Activated effector memory CD4-positive, alpha-beta T cell treated with Interleukin-2 at 50 U/mL for 16 hours (primary cell): ENCODE measurements around the gene HDGF.

ENCODE experiments used
- DNase-seq: peaks from one replicate; pipeline ENCODE4 v3.0.0-alpha.2; 2020

HDGF gene

DNA sequence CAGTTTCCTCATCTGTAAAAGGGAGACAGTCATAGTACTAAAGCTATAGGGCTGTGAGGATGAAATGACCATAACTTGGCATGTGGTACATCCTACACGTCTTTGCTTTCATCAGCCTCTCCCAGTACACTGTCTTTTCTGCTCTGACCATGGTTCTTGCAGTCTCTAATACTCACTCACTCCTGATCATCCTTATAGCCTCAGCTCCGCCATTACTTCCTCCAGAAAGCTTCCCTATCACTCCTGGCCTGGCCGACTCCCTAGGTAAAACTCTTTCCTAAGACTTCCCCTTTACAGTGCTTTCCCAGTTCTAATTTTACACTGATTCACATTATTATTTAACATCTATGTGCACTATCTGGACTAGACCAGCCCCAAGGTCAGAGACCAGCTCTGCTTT, 5.6 kb downstream of the HDGF start:
- DNase-seq: no peak

DNA sequence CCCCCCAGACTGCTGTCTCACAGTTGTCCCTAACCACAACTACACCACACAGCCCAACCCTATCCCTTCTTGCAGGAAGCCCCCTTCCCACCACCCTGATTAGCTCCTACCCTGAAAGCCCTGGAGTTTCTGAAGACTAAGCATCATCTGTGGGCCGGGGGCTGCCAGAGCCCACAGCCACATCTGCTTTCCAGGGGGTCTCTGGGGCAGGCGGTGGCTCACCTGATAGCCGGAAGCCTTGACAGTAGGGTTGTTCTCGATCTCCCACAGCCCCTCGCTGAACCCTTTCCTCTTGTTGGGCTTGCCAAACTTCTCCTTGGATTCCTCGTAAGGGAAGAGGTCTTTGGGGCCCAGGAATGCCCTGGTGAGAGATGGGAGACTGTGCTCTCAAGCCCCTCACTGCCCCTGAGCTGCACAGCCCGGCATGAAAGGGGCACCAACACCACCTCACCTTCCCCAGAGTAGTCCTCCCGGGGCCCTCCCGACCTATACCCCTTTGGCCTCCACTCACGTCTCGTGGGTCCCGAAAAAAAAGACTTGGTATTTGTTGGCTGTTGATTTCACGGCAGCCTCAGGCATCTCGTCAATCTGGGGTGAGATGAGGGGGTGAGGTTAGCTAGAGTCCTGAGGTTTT, 6.6 kb downstream of the HDGF start:
- DNase-seq: no peak

DNA sequence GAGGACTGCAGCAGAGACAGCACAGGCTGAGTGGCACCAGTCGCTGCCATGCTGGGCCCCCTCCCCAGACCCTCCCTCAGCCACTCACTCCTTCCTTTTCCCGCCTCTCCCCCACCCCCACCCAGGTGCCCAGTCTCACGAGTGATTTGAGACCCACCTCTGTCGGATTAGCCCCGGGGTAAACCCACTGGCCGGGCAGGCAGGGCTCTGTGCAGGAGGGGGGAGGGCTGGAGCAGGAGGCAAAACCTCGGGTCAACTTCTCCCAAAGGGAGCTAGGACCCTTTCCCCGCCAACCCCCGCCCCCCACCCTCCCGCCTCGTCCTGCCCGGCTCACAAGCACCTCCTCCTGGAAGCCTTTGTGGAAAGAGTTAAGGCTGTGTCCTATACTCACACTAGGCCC, 7.1 kb downstream of the HDGF start:
- no peak for DNase-seq

DNA sequence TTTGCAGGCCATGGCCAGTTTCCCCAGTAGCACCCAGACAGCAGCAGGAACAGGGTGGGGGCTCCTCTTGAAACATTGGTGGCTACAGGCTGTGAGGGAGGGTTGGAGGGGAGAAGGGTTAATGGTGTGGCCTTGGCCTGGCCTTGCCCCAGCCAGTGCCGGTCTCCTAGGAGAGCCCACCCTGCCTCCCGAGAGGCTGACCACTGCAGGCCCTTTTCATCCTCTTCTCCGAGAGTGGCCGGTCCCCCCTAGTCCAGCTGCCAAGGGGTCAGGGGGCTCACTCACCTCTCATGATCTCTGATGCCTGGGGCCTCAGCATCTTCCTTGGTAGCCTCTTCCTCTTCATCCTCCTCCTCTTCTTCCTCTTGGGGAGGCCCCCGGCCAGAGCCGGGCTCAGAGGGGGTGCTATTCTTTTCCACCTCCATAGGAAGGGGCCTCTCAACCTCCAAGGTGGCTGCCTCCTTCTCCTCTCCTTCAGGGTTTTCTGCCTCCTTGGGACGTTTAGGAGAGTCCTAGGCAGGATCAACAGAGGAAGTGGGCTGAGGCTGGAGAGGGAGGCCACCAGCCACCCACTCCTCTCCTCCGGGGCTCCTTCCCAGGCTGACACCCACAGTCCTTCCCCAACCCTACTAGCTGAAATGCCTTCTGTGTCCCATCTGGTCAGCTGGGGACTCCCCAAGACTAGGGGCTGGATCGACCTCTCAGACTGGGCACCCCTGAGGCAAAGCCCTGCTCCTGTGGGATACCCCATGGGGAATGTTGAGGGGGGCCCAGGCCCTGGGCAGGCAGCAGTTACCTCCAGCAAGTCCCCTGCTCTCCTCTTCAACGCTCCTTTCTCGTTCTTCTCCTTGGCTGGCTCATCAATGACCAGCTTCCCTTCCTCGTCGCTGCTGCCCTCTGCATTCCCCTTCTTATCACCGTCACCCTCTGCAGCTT, 7.8 kb downstream of the HDGF start:
- no peak for DNase-seq

DNA sequence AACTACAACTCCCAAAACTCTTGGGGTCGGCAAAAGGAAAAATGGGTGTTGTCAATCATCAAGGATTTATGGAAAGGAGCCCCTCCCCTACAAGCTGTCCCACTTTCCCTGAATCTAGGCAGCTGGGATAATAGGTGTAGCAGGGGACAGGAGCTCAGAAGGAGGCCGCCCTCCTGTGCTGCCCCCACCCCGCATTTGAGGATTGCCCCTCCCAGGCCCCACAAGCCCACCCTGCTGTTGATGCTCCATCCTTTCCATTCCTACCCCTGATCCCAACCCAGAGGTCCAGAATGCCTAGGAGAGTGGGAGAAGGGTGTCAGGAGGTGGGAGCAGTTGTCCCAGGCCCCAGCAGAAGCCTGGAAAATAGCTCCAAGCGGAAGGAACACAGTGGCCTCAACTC, 8.7 kb downstream of the HDGF start:
- DNase-seq: no peak

DNA sequence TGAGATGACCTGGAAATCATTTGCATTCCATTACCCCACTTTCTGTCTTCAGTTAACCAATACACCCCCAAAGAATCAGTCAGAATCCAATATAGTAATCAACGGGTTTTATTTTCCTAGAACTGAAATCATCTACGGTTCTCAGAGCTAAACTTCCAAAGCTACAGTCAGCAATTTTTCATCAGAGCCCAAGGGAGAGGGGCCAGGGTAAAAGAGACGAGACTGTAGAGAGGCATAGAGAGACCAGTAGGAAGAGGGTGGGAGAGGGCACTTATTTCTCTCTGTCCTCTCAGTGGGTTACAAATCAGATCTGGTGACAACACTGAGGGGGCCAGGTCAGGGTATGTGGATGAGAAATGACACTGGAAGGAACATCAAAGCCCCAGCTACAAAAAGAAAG, 9.5 kb downstream of the HDGF start:
- DNase-seq: no peak

DNA sequence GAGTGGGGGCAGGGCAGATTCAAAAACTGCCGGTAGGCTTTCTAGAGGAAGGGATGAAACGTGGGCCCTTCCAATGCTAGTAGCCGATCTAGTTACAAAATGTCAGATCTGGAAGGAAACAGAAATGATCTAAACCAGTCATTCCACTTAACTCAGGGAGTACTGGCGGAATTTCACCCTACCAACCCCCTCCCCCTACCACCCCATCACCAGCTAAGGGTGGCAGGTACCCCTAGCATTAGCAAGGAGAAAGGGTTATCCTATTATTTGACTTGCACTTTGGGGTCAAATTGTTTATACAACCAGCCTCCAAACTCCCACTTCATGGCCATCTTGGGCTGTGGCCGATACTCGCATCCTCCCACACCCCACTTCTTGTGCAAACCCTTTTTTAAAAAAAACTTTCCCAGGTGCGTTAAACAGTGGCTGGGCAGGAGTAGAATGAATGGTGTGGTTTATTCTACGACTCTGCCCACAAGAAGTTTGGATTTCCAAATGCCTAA, 9.9 kb downstream of the HDGF start:
- DNase-seq: no peak

DNA sequence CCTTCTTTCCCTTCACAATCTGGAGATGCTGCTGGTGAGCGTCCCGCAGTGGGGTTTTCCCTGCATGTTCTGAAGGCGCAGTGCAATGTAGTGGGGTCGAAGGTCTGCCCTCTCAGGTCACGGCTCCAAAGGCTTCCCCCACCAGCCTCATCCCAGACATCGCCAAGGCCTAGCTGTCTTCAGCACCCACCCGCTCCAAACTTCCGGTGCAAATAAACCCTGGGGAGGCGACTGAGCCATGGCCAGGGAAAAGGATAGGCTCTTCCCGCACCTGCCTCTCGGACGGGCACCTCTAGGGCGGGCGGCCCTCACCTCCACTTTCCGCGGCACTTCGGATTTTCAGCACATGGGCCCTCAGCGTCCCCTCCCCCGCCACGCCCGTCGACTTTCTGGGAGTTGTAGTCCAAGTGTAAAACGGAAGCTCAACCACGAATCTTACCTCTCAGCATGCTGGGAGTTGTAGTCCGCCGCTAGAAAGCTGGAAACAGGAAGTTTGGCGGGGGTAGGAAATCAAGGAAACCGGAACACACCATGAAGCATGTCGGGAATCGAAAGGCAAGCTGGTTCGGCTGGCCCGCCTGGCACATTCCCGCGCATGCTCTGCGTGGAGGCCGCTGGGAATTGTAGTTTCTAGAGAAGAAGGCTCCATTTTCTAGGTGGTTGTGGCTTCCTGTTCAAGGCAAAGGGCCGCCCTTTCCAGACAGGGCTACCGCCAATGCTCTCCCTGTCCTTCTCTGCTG, 10.6 kb downstream of the HDGF start, which contains the start of gene MRPL24:
MRPL24 (minus strand) TSS at position 348 of the 740 bp plus-strand sequence. CDS start 2,384 bp downstream, outside the sequence.
- peak; percentile 94 for DNase-seq

DNA sequence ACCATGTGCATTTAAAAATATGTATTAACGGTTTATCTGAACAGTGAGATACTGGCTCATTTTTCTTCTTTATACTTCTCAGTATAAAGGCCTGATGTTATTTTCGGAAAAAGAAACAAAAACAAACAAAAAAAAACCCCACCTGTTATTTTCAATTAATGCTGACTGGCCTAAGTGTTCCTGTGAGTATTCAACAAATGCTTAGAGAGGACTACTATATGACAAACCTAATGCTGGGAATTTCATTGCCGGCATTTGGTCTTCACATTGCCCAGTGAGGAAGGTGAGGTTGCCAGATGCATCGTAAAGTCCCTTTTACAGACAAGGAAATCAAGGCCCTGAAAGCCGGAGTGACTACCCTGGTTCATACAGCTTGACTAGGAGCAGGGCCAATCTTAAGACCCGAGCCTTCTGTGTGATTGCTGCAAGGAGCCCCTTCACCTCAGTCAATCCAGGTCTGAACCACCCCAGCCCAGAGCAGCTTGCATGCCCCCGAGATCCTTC, 11.2 kb downstream of the HDGF start:
- no peak for DNase-seq

DNA sequence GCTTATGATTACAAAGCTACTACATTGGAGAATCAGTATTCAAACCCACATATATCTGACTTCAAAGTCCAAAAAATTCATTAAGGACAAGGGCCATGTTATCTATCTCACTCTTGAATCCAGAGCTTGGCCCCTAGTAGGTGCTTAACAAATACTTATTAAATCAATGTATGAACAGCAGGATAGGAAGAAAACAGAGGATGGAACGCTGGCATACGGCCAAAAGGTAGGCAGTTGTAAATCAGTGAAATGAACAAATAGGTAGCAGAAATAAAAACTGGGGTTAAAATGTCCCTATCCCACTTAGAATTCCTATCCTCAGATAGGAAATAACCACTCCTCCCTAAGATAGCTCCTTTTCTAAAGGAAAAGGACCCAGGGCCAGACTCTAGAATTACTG, 12.6 kb downstream of the HDGF start:
- DNase-seq: no peak

DNA sequence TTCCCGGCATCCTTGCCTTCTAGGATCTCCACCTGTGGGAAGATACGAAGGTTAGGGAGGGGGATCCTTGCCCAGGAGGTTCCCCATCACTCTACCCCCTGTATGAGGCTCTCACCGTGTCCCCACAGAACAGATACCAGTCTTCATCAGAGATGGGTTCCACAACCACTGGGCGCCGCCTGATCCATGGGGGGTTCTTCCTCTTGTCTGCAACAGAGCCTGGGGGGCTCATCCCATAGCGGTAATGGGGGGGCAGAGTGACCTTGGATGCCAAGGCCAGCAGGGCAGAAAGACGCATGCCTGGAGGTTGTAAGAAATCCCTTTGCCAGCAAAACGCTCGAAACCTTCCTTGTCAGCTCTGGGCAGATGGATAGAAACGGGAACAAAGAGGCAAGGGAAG, 13.1 kb downstream of the HDGF start:
- no peak for DNase-seq

DNA sequence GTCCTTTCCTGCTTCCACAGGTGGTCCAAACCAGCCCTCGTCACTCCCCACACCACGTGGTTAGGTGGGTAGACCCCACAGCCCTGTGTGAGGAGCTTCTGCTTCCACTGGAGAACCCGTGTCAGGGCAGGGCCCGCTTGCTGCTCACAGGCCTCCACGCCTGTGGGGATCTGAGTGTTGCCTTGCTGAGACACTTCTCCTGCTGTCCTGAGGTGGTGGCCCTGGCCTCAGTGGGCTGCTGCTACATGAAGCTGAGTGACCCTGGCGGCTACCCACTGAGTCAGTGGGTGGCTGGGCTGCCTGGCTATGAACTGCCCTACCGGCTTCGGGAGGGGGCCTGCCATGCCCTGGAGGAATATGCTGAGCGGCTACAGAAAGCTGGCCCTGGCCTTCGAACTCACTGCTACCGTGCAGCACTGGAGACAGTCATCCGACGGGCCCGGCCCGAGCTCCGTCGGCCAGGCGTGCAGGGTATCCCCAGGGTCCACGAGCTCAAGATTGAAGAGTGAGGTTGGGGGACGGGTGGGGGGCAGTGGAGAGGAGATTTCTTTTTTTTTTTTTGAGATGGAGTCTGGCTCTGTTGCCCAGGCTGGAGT, 17.4 kb downstream of the HDGF start:
- DNase-seq: no peak

DNA sequence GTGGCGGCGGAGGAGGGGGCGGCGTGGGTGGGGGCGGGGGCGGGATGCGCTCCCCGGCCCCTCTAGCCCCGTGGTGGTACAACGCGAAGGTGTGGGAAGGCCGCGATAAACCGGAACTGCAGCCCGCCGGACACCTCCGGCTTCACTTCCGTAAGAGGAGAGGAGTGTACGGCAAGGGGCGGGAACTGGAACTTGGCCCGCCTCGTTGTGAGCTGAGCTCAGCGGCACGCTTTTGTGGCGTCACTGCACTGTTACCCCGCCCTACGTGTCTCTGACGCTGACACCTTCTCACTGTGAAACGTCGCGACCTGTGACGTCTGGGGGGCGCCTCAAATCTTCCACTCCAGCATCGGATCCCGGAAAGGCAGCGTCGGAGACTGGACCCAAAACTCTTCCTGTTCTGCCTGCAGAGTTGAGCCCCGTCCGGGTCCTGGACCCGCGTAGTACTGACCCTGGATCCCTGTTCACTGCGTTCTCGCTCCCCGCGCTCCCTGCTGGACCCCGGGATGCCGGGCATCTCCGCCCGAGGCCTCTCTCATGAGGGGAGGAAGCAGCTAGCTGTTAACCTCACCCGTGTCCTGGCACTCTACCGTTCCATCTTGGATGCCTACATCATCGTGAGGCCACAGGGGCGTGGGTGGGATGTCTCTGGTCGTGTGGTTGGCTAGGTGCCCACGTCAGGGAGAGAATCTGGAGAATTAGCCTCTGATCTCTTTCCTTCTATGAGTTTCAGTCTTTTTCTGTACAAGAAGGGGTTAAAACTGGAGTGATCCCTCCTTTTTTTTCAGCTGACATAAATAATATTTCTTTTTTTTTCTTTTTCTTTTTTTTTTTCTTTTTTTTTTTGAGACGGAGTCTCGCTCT, 22.6 kb downstream of the HDGF start, which contains the start of gene ISG20L2:
ISG20L2 (minus strand) TSS at position 168 of the 864 bp plus-strand sequence. CDS start 1,114 bp downstream, outside the sequence.
- peak; percentile 87 for DNase-seq

DNA sequence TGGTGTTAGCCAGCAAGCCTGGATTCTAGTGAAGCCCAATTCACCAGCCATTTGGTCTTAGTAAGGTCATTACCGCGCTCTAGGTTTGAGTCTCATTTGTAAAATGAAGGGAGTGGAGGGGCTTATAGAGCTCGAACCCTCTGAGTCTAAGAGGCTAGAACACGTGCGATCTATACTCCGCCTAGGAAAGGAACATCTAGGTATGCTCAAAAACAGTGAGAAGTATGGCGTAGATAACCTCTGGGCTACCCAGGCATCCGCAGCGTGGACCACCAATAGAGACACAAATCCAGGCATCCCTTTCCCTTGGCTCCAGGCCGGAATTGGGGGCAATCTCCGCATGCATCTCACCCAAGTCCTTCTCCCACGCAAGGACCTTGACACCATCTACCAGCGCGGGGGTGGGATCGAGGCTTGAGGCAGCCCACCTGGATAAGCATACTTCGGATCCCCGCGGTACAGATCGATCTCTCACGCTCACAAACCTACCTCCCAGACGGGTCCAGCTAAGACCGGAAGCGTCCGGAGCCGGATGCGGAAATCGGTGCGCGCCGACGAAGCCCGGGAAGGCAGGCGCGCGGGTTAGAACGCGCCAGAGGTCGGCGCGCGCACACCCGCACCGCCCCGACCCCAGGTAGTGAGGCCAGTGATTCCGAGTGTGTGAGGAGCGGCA, 23.4 kb downstream of the HDGF start, which contains the start of gene METTL25B:
METTL25B (plus strand) TSS at position 544 of the 673 bp plus-strand sequence. CDS start 636 bp downstream, outside the sequence.
- DNase-seq: no peak

DNA sequence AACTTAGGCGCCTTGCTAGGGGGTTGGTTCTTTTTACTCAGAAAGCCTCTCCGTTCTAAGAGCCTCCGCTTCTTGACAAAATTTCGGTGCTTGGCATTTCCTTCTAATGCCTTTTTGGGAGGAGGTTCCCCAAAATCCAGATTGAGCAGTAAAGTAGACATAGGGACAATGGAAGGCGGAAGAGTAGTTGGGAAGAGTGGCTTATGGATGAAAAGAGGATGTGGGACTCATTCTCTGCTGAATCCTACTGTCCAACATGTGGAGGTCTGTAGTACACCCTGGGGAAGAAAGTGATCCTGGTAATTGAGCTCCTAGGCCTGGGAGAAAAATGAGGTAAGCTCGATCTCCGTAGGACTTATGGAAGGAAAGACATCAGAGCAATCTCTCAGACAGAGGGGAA, 24.0 kb downstream of the HDGF start:
- DNase-seq: no peak

DNA sequence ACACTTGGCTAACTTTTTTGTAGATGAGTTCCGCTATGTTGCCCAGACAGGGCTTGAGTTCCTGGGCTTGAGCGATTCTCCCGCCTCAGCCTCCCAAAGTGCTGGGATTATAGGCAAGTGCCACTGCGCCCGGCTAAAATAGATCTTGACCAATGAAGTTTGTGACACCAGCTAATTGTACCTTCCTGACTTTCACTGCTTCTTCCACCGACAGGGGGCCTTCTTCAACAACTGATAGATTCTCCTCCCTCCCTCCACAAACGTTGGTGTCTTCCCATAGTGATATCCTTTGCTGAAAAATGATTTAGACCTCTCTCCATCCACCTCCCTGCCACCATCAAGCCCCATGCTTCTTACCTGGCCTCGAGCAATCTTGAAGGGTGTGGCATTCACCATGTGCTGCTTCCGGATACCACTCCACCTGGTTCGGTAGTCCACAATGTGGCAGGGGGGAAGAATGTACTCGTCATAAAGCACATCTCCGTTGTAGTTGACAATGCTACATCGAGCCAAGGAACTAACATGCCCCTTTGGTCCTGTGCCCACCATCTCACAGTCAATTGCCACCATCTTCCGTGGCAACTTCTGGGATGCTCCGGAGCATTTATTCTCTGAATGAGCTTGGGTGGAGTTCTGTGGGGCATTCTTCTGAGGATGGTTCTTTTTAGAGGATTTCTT, 24.8 kb downstream of the HDGF start:
- DNase-seq: no peak

DNA sequence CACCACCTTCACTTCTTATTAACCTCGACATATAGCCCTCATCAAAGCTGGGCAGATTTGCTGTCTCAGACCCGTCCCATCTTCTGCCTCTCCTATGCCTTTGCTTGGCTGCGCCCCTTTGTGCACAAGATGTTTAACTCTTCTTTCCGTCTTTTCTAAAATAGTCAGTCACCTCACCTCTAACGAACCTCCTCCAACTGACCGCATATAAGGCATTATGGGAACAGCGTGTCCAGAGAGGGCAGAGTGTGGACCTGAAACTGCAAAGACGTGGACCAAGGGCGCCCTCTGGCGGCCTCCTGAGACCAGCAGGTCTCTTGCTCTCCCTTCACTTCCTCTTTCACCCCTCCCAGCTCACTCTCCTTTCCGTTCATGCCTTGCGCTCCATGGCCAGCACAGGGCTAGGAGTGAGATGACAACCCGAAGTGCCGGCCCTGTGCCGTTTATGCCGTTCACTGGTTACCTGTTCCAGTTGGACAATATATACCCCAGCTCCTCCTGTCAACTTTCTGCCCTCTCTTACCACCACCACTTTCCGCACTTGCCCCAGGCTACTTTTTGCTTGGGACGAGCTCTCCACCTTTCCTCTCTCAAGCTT, 25.7 kb downstream of the HDGF start:
- peak; percentile 64 for DNase-seq

DNA sequence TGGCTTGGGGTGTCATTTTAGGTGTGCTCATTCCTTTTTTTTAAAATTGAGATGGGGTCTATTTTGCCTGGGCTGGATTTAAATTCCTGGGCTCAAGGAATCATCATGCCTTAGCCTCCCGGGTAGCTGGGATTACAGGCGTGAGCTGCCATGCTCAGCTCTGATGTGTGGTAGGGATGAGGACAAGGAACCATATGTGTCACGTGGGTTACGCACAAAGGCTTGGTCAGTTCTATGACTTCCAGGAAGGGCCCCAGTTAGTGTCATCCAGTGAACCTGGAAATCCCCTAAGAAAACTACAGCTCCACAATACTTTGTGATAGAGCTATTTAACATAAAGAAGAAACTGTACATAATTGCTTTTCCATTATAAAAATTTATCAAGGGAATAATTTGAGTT, 29.9 kb downstream of the HDGF start:
- no peak for DNase-seq

DNA sequence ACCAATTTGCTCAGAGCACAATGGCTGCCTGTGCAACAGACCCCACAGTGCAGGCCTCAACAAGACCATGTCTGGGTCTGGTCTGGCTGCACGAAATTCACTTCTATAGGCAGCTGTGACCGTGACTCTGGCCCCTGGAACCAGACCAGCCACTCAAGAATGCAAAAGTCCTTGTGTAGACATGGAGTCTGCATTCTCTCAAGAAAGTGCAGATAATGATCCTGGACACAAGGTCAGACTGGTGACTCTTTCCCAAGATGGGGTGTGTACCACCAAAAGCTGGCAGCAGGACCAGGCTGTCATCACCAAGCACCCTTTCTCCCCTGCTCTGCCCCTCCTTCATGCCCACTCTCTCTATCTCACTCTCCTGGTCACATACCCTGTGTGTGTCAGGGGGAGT, 30.3 kb downstream of the HDGF start:
- no peak for DNase-seq

DNA sequence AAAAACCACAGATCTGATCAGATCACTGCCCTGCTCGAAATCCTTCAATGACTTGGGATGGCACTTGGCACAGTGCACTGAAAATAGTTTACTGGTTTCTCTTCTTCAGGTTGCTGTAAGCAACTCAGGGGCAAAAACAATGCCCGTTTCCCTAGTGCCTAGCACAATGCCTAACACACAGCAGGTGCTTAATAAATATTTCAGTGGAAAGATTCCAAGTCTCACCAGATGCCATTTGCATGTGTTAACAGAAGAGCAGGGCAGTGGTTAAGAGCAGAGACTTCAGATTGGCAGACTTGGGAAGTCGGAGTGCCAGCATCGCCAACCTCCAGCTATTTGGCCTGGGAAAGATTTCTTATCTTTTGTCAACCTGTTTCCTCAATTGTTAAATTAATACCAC, 34.1 kb downstream of the HDGF start:
- DNase-seq: no peak
